ENCODE data around the gene ERC1.
A peak's percentile ranks its signal among the peaks of the same experiment; 100 is the strongest.
"Not testable (repeated sequence)": the region's sequence is repeated elsewhere in the genome, so short reads cannot be mapped to it uniquely, and the experiment has no call there.

Gene ERC1

DNA sequence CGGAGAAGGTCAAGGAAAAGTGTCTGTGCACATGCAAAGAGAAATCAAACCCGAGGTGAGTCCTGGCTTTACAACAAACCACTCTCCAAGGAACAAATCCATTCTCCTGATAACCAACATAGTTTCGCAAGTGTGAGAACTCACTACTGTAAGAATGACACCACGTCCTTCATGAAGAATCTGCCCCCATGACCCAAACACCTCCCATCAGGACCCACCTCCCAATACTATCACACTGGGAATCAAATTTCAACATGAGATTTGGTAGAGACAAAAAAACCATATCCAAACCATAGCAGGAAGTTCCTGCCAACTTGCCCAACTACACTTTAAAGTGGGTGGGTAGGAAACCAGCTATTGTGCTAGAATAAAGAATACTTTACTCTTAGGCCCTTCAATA, 2.4 kb upstream of the ERC1 start:
- DNase-seq, result no peak

DNA sequence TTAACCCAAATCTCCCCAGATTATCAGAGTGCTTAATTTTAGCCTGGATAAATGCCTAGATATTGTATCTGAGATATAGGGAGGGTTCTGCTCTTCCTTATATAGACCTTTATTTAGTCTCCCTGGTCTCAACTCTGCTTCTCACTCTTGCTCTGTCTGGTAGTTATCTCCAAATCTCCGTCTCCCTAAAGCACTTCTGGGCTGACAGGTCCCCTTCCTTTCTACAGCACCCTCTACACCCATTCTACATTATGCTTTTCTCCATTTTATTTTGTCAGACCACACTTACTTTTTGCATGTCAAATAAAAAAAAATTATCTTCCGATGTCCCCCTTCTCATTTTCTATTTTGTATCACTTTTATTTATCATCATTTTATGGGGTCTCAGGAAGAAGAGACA, 2.0 kb upstream of the ERC1 start:
- DNase-seq, result no peak

- peak; percentile 32 to 34 for DNase-seq
These were observed 1.0 kb upstream of the ERC1 start for GRCh38 chr12:989751-990660.

GRCh38 chr12:991350-992333, 619 bp downstream of the ERC1 start:
- peak; percentile 33 to 35 for DNase-seq

DNA sequence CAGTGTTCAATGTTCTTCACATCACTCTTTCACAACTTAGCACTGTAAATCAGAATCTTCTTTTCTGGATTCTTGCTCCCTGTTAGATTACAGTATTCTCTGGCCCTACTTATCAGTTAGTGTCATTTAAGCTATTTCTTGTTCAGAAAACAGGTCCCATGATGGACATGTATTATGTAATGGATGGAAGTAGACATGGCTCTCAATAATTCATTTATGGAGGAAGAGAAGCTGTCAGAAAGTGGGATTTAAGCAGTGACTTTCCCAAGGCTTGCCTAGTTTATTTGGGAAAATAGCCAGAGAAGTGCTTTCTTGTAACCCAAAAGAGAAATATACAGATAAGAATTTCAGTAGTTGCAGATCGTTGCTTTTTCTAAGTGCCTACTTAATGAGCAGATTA, 1.6 kb downstream of the ERC1 start:
- DNase-seq, result no peak

GRCh38 chr12:996881-997280, 5.9 kb downstream of the ERC1 start:
- DNase-seq, result no peak

- DNase-seq, result no peak
These were observed 6.5 kb downstream of the ERC1 start for GRCh38 chr12:997505-997904.

GRCh38 chr12:998020-998874, 7.2 kb downstream of the ERC1 start:
- DNase-seq, result no peak

DNA sequence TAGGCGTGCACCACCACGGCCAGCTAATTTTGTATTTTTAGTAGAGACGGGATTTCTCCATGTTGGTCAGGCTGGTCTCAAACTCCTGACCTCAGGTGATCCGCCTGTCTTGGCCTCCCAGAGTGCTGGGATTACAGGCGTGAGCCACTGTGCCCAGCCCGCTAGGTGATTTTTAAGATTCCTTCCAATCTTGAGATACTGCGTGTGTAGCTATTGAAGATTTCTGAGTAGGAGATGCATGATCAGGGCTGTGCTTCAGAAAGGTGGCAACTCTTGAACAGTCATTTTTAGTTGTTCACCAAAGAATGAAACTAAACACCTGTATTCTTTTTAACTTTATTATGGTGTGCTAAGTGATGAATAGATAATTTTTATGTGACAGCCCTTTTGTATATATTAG, 8.7 kb downstream of the ERC1 start:
- not testable (repeated sequence) for DNase-seq

DNA sequence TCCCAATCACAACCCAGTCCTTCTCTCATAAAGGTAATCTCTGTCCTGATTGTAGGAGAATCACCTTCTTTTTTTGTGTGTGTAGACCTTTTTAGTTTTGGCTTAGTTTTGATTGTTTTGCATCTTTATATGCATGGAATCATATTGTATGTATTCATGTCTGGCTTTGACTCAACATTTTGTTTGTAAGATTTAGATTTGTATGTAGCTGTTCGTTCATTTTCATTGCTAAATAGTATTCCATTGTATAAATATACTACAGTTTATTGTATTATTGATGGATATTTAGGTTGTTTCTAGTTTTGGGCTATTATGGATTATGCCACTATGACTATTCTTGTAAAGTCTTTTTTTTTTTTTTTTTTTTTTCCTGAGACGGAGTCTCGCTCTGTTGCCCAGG, 10.5 kb downstream of the ERC1 start:
- no peak for DNase-seq

DNA sequence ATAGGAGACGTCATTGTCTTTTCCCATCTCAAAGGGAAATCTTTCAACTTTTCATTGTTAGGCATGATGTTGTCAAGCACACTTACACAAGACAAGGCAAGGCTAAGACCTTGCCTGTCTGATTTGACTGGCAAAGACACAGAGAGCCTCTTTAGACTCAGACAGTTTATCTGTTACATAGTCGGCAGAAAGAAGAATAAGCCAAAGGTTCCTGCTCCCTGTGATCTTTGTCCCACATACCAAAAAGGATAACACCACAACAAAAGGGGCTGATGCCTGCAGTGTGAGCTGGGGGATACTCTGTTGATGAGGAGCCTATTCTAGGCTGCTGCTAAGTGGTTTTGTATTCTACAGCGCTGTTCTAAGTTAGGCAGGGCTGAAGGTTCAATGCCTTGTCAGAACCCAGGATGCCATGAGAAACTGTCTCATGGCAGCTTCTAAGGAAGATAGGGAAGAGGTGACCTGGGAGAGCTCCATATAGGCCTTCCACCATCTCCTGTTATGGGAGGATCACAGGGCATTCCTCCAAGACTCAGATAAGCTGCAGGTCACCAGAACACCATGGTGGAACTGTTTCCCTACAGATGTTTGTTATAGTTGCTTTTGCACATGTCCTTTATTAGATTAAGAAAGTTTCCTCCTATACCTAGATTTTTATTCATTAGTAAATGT, 12.7 kb downstream of the ERC1 start:
- DNase-seq, result no peak

DNA sequence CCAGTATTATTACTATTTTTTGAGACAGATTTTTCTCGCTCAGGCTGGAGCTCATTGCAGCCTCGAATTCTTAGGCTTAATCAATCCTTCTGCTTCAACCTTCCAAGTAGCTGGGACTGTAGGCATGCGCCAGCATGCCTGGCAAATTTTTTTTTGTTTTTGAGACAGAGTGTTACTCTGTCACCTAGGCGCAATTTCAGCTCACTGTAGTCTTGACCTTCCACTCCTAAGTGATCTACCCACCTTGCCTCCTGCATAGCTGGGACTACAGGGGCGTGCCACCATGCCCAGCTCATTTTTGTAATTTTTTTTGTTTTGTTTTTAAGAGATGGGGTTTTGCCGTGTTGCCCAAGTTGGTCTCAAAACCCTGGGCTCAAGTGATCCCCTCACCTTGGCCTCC, 15.2 kb downstream of the ERC1 start:
- DNase-seq, result no peak

GRCh38 chr12:1007276-1007675, 16.3 kb downstream of the ERC1 start:
- no peak for DNase-seq

GRCh38 chr12:1007994-1008393, 17.0 kb downstream of the ERC1 start:
- DNase-seq, result no peak

DNA sequence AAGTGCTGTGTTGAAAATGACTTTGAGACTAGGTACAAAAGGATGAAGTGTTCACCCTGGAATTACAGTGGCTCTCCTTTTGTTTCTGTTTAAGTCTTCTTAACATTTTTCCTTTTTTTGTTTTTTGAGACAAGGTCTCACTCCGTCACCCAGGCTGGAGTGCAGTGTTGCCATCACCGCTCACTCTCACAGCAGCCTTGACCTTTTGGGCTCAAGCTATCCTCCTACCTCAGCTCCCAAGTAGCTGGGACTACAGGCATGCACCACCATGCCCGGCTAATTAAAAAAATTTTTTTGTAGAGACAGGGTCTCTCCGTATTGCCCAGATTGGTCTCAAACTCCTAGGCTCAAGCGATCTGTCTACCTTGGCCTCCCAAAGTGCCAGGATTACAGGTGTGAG, 20.1 kb downstream of the ERC1 start:
- DNase-seq, result no peak

DNA sequence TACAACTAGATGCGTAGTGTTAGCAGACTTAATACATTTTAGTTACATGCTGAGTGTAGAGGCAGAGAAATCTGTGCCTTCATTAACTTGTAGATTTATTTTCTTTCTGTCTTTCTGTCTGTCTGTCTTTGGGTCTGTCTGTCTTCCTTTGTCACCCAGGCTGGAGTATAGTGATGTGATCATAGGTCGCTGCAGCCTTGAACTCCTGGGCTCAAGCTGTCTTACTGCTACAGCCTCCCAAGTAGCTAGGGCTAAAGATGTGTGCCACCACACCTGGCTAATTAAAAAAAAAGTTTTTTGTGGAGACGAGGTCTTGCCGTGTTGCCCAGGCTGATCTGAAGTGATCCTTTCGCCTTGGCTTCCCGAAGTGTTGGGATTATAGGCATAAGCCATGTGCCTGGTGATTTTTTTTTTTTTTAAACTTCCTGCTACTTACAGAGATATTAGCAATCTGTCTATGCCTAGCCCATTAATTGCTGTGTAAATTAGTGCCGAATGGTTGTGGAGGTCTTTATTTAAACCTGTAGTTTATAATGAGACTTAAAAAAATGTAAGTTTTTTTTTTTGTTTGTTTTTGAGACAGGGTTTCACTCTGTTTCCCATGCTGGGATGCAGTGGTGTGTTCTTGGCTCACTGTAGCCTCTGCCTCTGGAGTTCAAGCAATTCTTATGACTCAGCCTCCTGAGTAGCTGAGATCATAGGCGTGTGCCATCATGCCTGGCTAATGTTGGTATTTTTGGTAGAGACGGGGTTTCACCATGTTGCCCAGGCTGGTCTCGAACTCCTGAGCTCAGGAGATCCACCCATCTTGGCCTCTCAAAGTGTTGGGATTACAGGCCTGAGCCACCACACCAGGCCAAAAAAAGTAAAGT, 22.8 kb downstream of the ERC1 start:
- no peak for DNase-seq

DNA sequence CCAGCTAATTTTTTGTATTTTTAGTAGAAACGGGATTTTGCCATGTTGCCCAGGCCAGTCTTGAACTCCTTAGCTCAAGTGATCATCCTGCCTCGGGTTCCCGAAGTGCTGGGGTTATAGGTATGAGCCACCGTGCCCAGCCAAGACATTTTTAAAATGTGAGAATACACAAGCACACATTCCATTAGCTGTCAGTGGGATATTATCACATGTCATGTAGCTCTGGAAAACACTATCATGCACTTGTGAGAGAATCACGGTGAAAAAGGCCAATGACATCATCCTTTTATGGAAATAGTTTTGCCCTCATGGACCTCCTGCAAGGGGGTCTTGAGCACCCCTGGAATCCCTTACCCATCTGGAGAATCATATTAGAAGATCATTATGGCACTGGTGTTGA, 28.3 kb downstream of the ERC1 start:
- DNase-seq, result no peak

DNA sequence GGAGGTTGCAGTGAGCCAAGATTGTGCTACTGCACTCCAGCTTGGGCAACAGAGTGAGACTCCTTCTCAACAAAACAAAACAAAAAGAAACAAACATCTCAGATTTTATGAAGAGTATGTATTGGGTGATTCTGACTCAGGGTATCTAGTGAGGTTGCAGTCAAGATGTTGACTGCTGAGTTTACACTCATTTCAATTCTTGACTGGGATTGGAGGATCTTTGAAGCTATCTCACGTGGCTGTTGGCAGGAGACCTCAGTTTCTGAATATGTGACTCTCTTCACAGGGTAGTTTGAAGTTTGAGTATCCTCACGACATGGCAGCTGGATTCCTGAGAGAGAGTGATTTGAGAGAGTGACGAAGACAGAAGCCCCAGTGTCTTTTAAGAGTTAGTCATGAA, 29.4 kb downstream of the ERC1 start:
- DNase-seq, result no peak

GRCh38 chr12:1022032-1022970, 31.3 kb downstream of the ERC1 start:
- no peak for DNase-seq

DNA sequence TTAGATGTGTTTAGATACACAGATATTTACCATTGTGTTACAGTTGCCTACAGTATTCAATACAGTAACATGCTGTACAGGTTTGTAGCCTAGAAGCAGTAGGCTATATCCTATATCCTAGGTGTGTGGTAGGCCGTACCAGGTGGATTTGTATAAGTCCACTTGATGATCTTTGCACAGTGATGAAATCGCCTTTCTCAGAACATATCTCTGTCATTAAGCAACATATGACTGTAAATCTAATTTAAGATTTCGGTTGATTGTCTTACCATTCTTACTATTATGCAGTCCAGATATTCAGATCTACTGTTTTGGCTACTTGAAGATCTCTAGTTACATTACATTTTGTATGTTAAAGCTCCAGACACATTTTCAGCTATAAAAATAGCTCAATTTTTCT, 39.8 kb downstream of the ERC1 start:
- DNase-seq, result no peak

All from activated T-cell treated with anti-CD3 and anti-CD28 coated beads, Interleukin-2, amount 50 U/mL, for 48 hours (primary cell).